HepG2 (cell line): ENCODE data around the gene FIS1. TPM values are rescaled to one million over a fixed set of nuclear protein-coding genes. Genes with fewer than 3 reads are reported as not detected.

ENCODE experiments used
- BCL3 ChIP-seq: sonication (generic); formaldehyde crosslinking; IDR thresholded peaks from 2 replicates; pipeline ENCODE4 v1.5.1; 2020; ENCODE audit warnings: mild to moderate bottlenecking, missing genetic modification reagents, moderate library complexity
- CENPX ChIP-seq: sonication (generic); formaldehyde crosslinking; IDR thresholded peaks from 2 replicates; pipeline ENCODE4 v1.9.0; 2021; ENCODE audit warnings: mild to moderate bottlenecking, missing genetic modification reagents, moderate library complexity
- CHD2 ChIP-seq: IDR thresholded peaks from 2 replicates; pipeline ENCODE4 v1.6.1; 2011; ENCODE audit warnings: low read depth, low read length, improper control_type of control experiment
- GABPB1 ChIP-seq: IDR thresholded peaks from 2 replicates; pipeline ENCODE4 v1.6.1; 2016; ENCODE audit warnings: mild to moderate bottlenecking, missing genetic modification reagents, moderate library complexity, missing compliant biosample characterization
- GFI1 ChIP-seq: sonication (generic); formaldehyde crosslinking; IDR thresholded peaks from 2 replicates; pipeline ENCODE4 v1.5.0; 2020; ENCODE audit warnings: missing genetic modification reagents, mild to moderate bottlenecking, borderline replicate concordance
- GZF1 ChIP-seq: sonication (generic); formaldehyde crosslinking; IDR thresholded peaks from 2 replicates; pipeline ENCODE4 v1.5.1; 2020; ENCODE audit warnings: mild to moderate bottlenecking, missing genetic modification reagents
- IRF9 ChIP-seq: sonication (generic); formaldehyde crosslinking; IDR thresholded peaks from 2 replicates; pipeline ENCODE4 v1.8.0; 2022; ENCODE audit warnings: missing genetic modification reagents, mild to moderate bottlenecking, borderline replicate concordance
- KLF9 ChIP-seq: IDR thresholded peaks from 2 replicates; pipeline ENCODE4 v1.6.1; 2016; ENCODE audit warnings: low read depth
- NRL ChIP-seq: sonication (generic); formaldehyde crosslinking; IDR thresholded peaks from 2 replicates; pipeline ENCODE4 v1.5.0; 2020; ENCODE audit warnings: missing genetic modification reagents, mild to moderate bottlenecking, moderate library complexity, borderline replicate concordance
- PBX3 ChIP-seq: sonication (generic); formaldehyde crosslinking; IDR thresholded peaks from 2 replicates; pipeline ENCODE4 v1.8.1; 2023; ENCODE audit warnings: missing genetic modification reagents, inconsistent platforms, borderline replicate concordance
- RFXAP ChIP-seq: sonication (generic); formaldehyde crosslinking; IDR thresholded peaks from 2 replicates; pipeline ENCODE4 v1.4.0; 2020; ENCODE audit warnings: missing genetic modification reagents, borderline replicate concordance
- RXRA ChIP-seq: sonication (generic); formaldehyde crosslinking; IDR thresholded peaks from 2 replicates; pipeline ENCODE4 v1.5.1; 2020; ENCODE audit warnings: missing genetic modification reagents
- SAP130 ChIP-seq: IDR thresholded peaks from 2 replicates; pipeline ENCODE4 v1.6.1; 2016; ENCODE audit warnings: low read depth
- THAP7 ChIP-seq: sonication (generic); formaldehyde crosslinking; IDR thresholded peaks from 2 replicates; pipeline ENCODE4 v1.8.1; 2023; ENCODE audit warnings: mild to moderate bottlenecking, missing genetic modification reagents
- TIGD3 ChIP-seq: sonication (generic); formaldehyde crosslinking; IDR thresholded peaks from 2 replicates; pipeline ENCODE4 v1.5.1; 2020; ENCODE audit warnings: mild to moderate bottlenecking, missing genetic modification reagents, borderline replicate concordance
- ZNF296 ChIP-seq: sonication (generic); formaldehyde crosslinking; conservative IDR thresholded peaks from 2 replicates; pipeline ENCODE4 v1.5.0; 2020; ENCODE audit warnings: mild to moderate bottlenecking, missing genetic modification reagents
- ZNF740 ChIP-seq: sonication (generic); formaldehyde crosslinking; IDR thresholded peaks from 2 replicates; pipeline ENCODE4 v1.4.0; 2020; ENCODE audit warnings: missing genetic modification reagents
- ZNF878 ChIP-seq: sonication (generic); formaldehyde crosslinking; IDR thresholded peaks from 2 replicates; pipeline ENCODE4 v1.8.1; 2023; ENCODE audit warnings: mild to moderate bottlenecking, missing genetic modification reagents, moderate library complexity
- polyA plus RNA-seq, 8 experiments: library from polyadenylated mRNA; depleted of rRNA in 3 of 8; stranded (reverse) in 7 of 8; unstranded in 1 of 8; fragments of >200 nt; fragmentation: Illumina TruSeq in 4 of 8; extraction: Trizol in 4 of 8; gene quantifications; 2 replicates each; pipeline versions ENCODE4 v1.2.1 to v1.2.3, GENCODE V29; 2011 to 2016; ENCODE audit warnings: low read depth in 4 of 8, missing spikeins in 1 of 8, mixed read lengths in 1 of 8; ENCODE audit not compliant: insufficient read depth in 1 of 8
- total RNA-seq, 5 experiments: library from RNA; depleted of rRNA; stranded (reverse); fragments of >200 nt; fragmentation: Illumina TruSeq; extraction: Trizol; gene quantifications; 2 replicates each; pipeline ENCODE4 v1.2.3, GENCODE V29; 2016; ENCODE audit warnings: low read depth in 1 of 5

The FIS1 gene
- total and polyA plus RNA-seq, 2 of the 13 experiments (the other 11 are each of a cell fraction or from before 2014, with no cell fraction given), result 97.5 to 101 TPM

GRCh38 chr7:101201695-101202602 is 42.9 kb downstream of the FIS1 start (continued):
- 0 out of 2 replicates have a peak, but pooled peaks have one; percentile 11 for TF ChIP-seq BCL3 (CRISPR knock-in tag)
- no peak for TF ChIP-seq CHD2
- peak; percentile 69; the same call in 1 of the 2 replicates for TF ChIP-seq GFI1 (CRISPR knock-in tag)
- TF ChIP-seq KLF9 (CRISPR knock-in tag), result 0 out of 2 replicates have a peak, but pooled peaks have one; percentile 20
- TF ChIP-seq CENPX (CRISPR knock-in tag), result no peak
- 0 out of 2 replicates have a peak, but pooled peaks have one; percentile 39 for TF ChIP-seq TIGD3 (CRISPR knock-in tag)
- peak; percentile 68; the same call in 1 of the 2 replicates for TF ChIP-seq IRF9 (CRISPR knock-in tag)
- peak; percentile 15; the same call in 1 of the 2 replicates for TF ChIP-seq RFXAP (CRISPR knock-in tag)
- no peak for TF ChIP-seq THAP7 (CRISPR knock-in tag)
- peak; percentile 84 for TF ChIP-seq RXRA (CRISPR knock-in tag)
- TF ChIP-seq GABPB1, result peak; percentile 76
- TF ChIP-seq ZNF740 (CRISPR knock-in tag), result 0 out of 2 replicates have a peak, but pooled peaks have one; percentile 35
- peak; percentile 64 for TF ChIP-seq SAP130 (CRISPR knock-in tag)
- 0 out of 2 replicates have a peak, but pooled peaks have one; percentile 56 for TF ChIP-seq ZNF296
- 0 out of 2 replicates have a peak, but pooled peaks have one; percentile 32 for TF ChIP-seq GZF1
- TF ChIP-seq ZNF878 (CRISPR knock-in tag), result 0 out of 2 replicates have a peak, but pooled peaks have one; percentile 42
- TF ChIP-seq NRL (CRISPR knock-in tag), result peak; percentile 69
- no peak for TF ChIP-seq PBX3 (CRISPR knock-in tag)
